Loucy (cell line): Measurements from ENCODE around the gene HGFAC.

Experiments
- H2AFZ ChIP-seq: fragments of 200-600 bp; sonication (generic); 2 replicates; pipeline ENCODE4 v1.6.0; 2016; ENCODE audit warnings: antibody characterized with exemption, mild to moderate bottlenecking, low read length, moderate library complexity
- H3F3A ChIP-seq: fragments of 200-600 bp; 2 replicates; pipeline ENCODE4 v1.6.0; 2016; ENCODE audit warnings: antibody characterized with exemption, low read depth, mild to moderate bottlenecking
- H3K27me3 ChIP-seq: fragments of 200-600 bp; sonication (generic); 2 replicates; pipeline ENCODE4 v1.6.1; 2014; ENCODE audit warnings: low read length, mild to moderate bottlenecking; ENCODE audit not compliant: insufficient read depth, poor library complexity, severe bottlenecking
- H3K36me3 ChIP-seq: fragments of 200-600 bp; sonication (generic); 2 replicates; pipeline ENCODE4 v1.6.1; 2016; ENCODE audit warnings: low read length; ENCODE audit not compliant: insufficient read depth
- H3K4me1 ChIP-seq: fragments of 200-600 bp; sonication (generic); 2 replicates; pipeline ENCODE4 v1.5.1; 2014; ENCODE audit warnings: low read length, mild to moderate bottlenecking; ENCODE audit not compliant: insufficient read depth, poor library complexity, severe bottlenecking
- H3K4me2 ChIP-seq: fragments of 200-600 bp; sonication (generic); 2 replicates; pipeline ENCODE4 v1.6.0; 2014; ENCODE audit warnings: antibody characterized with exemption, low read length, low read depth, mild to moderate bottlenecking; ENCODE audit not compliant: poor library complexity, severe bottlenecking
- H3K4me3 ChIP-seq: fragments of 200-600 bp; sonication (generic); 2 replicates; pipeline ENCODE4 v1.5.1; 2014; ENCODE audit warnings: low read length, mild to moderate bottlenecking, mixed read lengths; ENCODE audit not compliant: poor library complexity, severe bottlenecking
- H3K79me2 ChIP-seq: fragments of 200-600 bp; sonication (generic); 2 replicates; pipeline ENCODE4 v1.6.1; 2014; ENCODE audit warnings: low read length; ENCODE audit not compliant: insufficient read depth
- H3K9ac ChIP-seq: fragments of 200-600 bp; sonication (generic); 2 replicates; pipeline ENCODE4 v1.6.0; 2014; ENCODE audit warnings: mild to moderate bottlenecking, low read depth, low read length, moderate library complexity; ENCODE audit not compliant: poor library complexity, severe bottlenecking
- H3K9me2 ChIP-seq: fragments of 200-600 bp; sonication (generic); replicated peaks from 2 replicates; pipeline ENCODE4 v1.6.1; 2016; ENCODE audit warnings: low read depth, low read length, mixed read lengths
- H3K9me3 ChIP-seq: fragments of 200-600 bp; sonication (generic); 2 replicates; pipeline ENCODE4 v1.6.1; 2014; ENCODE audit warnings: mild to moderate bottlenecking, antibody characterized with exemption, low read length, low read depth; ENCODE audit not compliant: insufficient read depth
- H4K20me1 ChIP-seq: fragments of 200-600 bp; sonication (generic); 2 replicates; pipeline ENCODE4 v1.6.0; 2014; ENCODE audit warnings: antibody characterized with exemption, low read length, mild to moderate bottlenecking; ENCODE audit not compliant: insufficient read depth, poor library complexity, severe bottlenecking
- EZH2phosphoT487 ChIP-seq: fragments of 200-600 bp; IDR thresholded peaks from 2 replicates; pipeline ENCODE4 v1.6.1; 2018; ENCODE audit warnings: antibody characterized with exemption, mild to moderate bottlenecking, moderate library complexity, borderline replicate concordance
- TF ChIP-seq, protein P1 (sequence below): fragments of 200-600 bp; sonication (generic); conservative IDR thresholded peaks from 2 replicates; pipeline ENCODE4 v1.5.1; 2014; ENCODE audit warnings: mild to moderate bottlenecking, antibody characterized with exemption, low read length

Gene HGFAC

GRCh38 chr4:3488820-3489219 lies 47.1 kb downstream of the HGFAC start:
- no peak overlapping the region for H3K4me2 ChIP-seq
- no peaks in the 10 kb centered on the region for H3K9me2 ChIP-seq
- no peaks in the 10 kb centered on the region for H3K4me1 ChIP-seq
- no peaks in the 10 kb centered on the region for H3K36me3 ChIP-seq
- no peaks in the 10 kb centered on the region for H3F3A ChIP-seq
- H4K20me1 ChIP-seq: no peaks in the 10 kb centered on the region
- no peak overlapping the region for H2AFZ ChIP-seq
- no peak for TF ChIP-seq EZH2phosphoT487
- TF ChIP-seq, protein P1, sequence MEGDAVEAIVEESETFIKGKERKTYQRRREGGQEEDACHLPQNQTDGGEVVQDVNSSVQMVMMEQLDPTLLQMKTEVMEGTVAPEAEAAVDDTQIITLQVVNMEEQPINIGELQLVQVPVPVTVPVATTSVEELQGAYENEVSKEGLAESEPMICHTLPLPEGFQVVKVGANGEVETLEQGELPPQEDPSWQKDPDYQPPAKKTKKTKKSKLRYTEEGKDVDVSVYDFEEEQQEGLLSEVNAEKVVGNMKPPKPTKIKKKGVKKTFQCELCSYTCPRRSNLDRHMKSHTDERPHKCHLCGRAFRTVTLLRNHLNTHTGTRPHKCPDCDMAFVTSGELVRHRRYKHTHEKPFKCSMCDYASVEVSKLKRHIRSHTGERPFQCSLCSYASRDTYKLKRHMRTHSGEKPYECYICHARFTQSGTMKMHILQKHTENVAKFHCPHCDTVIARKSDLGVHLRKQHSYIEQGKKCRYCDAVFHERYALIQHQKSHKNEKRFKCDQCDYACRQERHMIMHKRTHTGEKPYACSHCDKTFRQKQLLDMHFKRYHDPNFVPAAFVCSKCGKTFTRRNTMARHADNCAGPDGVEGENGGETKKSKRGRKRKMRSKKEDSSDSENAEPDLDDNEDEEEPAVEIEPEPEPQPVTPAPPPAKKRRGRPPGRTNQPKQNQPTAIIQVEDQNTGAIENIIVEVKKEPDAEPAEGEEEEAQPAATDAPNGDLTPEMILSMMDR: no peak
- no peak overlapping the region for H3K4me3 ChIP-seq
- H3K9ac ChIP-seq: no peak overlapping the region
- no peaks in the 10 kb centered on the region for H3K9me3 ChIP-seq
- H3K79me2 ChIP-seq: no peaks in the 10 kb centered on the region
- H3K27me3 ChIP-seq: no peaks in the 10 kb centered on the region

- Histone ChIP-seq H3K4me2 (no peak overlapping the region), H3K36me3 (no peaks in the 10 kb centered on the region), H3F3A (no peaks in the 10 kb centered on the region), H2AFZ (no peak overlapping the region), H3K9me3 (no peaks in the 10 kb centered on the region), H4K20me1 (no peaks in the 10 kb centered on the region), H3K9me2 (no peaks in the 10 kb centered on the region), H3K4me3 (no peak overlapping the region), H3K79me2 (no peaks in the 10 kb centered on the region), H3K27me3 (no peaks in the 10 kb centered on the region), H3K4me1 (no peaks in the 10 kb centered on the region), H3K9ac (no peak overlapping the region)
- TF ChIP-seq, protein P1: no peak
- TF ChIP-seq EZH2phosphoT487: no peak
These were observed 47.7 kb downstream of the HGFAC start for GRCh38 chr4:3489451-3489962.

DNA sequence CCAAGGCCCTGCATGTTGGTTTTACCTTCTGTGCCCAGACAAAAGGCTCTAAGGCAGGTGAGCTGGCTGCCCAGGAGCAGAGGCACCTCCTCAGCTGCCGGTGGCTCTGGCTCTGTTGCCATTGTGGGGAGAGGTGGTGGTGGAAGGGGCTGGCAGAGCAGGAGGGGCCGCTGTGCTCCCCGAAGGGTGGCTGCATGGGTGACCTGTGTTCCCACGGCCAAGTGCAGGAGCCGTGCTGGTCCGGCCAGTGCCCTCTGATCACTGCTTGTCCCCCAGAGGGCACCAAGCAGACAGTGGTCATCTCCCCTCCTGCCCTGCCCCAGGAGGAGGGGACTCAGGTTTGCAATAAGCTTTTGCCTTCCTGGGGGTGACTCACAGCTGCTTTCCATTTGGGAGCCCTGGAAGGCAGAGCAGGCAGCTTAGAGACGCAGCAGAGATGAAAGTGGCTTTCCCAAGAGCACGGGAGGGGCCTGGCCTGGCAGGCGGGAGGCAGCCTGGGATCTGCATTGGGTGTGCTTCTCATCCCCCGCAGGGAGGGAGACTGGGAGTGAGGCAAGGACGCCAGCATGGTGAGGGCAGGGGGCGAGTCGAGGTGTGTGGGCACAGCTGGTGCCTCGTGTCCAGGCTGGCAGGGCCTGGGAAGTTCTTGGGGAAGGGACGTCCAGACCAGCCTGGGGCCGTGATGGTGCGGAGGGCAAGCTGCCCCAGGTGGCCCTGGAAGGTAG lies 50.1 kb downstream of the HGFAC start:
- no peak overlapping the region for H3K4me3 ChIP-seq
- no peak overlapping the region for H3K4me2 ChIP-seq
- H3F3A ChIP-seq: no peaks in the 10 kb centered on the region
- no peak overlapping the region for H2AFZ ChIP-seq
- H3K36me3 ChIP-seq: no peaks in the 10 kb centered on the region
- TF ChIP-seq EZH2phosphoT487: no peak
- TF ChIP-seq, protein P1: no peak
- H3K4me1 ChIP-seq: no peaks in the 10 kb centered on the region
- no peaks in the 10 kb centered on the region for H3K9me3 ChIP-seq
- no peaks in the 10 kb centered on the region for H3K9me2 ChIP-seq
- H3K79me2 ChIP-seq: no peaks in the 10 kb centered on the region
- H3K27me3 ChIP-seq: no peaks in the 10 kb centered on the region
- H3K9ac ChIP-seq: no peak overlapping the region
- no peaks in the 10 kb centered on the region for H4K20me1 ChIP-seq
